HTR-8/SVneo (cell line): ENCODE results near the gene ZBTB1.
"Not testable (repeated sequence)": the region's sequence is repeated elsewhere in the genome, so short reads cannot be mapped to it uniquely, and the experiment has no call there.

Experiments used
- DNase-seq: peaks from one replicate; pipeline ENCODE4 v3.0.0; 2011; ENCODE audit warnings: low spot score, mixed read lengths; ENCODE audit not compliant: insufficient read length
- FAIRE-seq: peaks from 2 replicates; lab custom pipeline; 2011; peaks lifted over from hg19 to GRCh38; lab: Jason Lieb, UNC

The ZBTB1 gene

DNA sequence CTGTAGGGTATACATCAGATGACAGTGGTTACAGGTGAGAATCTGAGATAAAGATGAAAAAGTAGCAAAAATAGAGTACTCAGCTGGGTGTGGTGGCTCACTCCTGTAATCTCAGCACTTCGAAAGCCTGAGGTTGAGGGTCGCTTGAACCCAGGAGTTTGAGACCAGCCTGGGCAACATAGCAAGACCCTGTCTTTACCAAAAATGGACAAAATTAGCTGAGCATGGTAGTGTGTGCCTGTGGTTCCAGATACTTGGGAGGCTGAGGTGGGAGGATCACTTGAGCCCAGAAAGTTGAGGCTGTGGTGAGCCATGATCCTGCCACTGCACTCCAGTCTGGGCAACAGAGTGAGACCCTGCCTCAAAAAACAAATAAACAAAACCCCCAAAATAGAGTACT, 53.6 kb downstream of the ZBTB1 start:
- FAIRE-seq, result peak; percentile 87
- DNase-seq, result not testable (repeated sequence)

GRCh38 chr14:64561631-64562030, 57.1 kb downstream of the ZBTB1 start:
- no peak for FAIRE-seq
- no peak for DNase-seq

DNA sequence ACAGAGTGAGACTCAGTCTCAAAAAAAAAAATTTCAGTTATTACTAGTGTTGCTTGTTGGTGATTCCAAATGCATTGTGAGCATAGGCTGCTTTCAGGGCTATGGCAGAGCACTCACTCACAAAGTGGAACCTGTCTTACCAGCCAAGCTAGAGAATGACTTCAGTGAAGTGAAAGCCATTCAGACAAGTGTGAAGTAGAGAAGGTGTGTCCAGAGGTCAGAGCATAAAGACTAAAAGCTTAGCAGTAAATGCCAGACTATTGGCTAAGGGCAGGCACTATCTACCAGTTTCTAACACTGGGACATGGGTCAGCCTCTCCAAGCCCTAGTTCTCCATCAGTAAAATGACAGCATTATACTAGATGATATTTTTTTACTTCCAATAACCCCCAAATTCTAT, 57.9 kb downstream of the ZBTB1 start:
- FAIRE-seq (peak; percentile 95), DNase-seq (no peak)

- no peak for DNase-seq
- peak; percentile 89 for FAIRE-seq
These were observed 59.1 kb downstream of the ZBTB1 start for GRCh38 chr14:64563696-64564095.

GRCh38 chr14:64566651-64567122, 62.1 kb downstream of the ZBTB1 start:
- DNase-seq, result no peak
- FAIRE-seq, result peak; percentile 97

DNA sequence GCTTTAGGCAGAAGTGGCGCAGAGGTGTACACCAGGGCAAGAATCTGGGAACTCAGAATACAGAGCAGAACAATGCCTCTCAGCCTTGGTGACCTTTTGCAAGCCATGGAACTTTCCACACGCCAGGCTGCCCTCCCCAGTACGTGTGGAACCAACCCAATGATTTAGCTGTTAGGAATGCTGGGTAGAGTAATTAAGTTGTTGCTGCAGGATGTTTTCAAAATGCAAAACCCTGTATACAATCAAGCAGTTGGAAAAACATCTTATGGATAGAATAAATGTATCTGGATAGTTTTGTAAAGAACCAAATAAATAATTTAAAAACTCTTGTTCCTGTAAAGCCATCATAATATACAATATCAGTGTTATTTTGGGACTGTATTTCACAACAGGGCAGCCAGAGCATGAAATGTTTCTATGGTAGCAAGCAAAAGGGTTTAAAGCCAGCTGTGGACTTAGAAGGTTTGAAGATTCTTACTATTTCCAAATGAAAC, 64.6 kb downstream of the ZBTB1 start:
- FAIRE-seq, result peak; percentile 99

DNA sequence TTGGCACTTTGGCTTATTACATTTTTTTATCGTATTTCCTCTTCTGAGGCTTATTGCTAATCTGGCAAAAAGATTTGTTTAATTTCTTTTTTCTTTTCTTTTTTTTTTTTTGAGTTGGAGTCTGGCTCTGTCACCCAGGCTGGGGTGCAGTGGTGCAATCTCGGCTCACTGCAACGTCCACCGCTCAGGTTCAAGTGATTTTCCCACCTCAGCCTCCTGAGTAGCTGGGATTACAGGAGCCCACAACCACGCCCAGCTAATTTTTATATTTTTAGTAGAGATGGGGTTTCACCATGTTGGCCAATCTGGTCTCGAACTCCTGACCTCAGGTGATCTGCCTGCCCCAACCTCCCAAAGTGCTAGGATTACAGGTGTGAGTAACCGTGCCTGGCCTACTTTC, 65.1 kb downstream of the ZBTB1 start:
- not testable (repeated sequence) for FAIRE-seq, DNase-seq

More for the DNA sequence above, 64.6 kb downstream of the ZBTB1 start:
- DNase-seq, result peak; percentile 94

GRCh38 chr14:64572386-64573104, 68.0 kb downstream of the ZBTB1 start:
- DNase-seq (no peak), FAIRE-seq (peak; percentile 96)

- DNase-seq (no peak), FAIRE-seq (no peak)
These were observed 68.5 kb downstream of the ZBTB1 start for GRCh38 chr14:64573109-64573508.
